ENCODE measurements around the gene SERPINB10.

SERPINB10 gene

DNA sequence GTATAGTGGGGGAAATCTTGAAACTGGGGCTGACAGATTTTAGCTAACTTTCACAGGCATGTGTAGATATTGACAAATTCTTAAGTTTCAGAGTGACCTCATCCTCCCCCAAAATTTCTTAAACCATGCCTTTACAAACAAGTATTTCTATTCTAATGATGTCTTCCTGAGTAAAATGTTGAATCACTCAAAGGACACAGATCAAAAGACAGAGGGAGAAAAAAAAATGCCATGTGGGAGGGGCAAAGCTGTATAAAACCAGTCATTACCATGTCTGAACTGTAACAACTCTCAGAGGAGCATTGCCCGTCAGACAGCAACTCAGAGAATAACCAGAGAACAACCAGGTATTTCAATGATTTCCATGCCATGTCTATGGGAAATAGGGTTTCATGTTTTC is 20.3 kb upstream of the SERPINB10 start, which contains the start of gene SERPINB2:
SERPINB2 (plus strand) TSS at position 282 of the 400 bp plus-strand sequence. CDS start 3,740 bp downstream, outside the sequence.
- H3K9me3 ChIP-seq (ENCODE audit: control insufficient read depth, insufficient read depth, low read length), result no peaks in the 10 kb centered on the region
- no peaks in the 10 kb centered on the region for H3F3A ChIP-seq (ENCODE audit: control insufficient read depth, insufficient read depth)
- H3K9me2 ChIP-seq (replicated peaks; ENCODE audit: control insufficient read depth, low read length), result no peaks in the 10 kb centered on the region
- H3K79me2 ChIP-seq (ENCODE audit: control insufficient read depth, low read length), result no peaks in the 10 kb centered on the region
- H3K27me3 ChIP-seq (ENCODE audit: control insufficient read depth, low read length), result peaks cover 15% of the 10 kb centered on the region
- no peak within 1 kb of the TSS for H3K27ac ChIP-seq (ENCODE audit: low read depth, low read length)
- no peak for TF ChIP-seq EZH2phosphoT487 (IDR thresholded peaks at IDR 0.05; ENCODE audit: borderline replicate concordance, low read length)
- TF ChIP-seq, protein P1, sequence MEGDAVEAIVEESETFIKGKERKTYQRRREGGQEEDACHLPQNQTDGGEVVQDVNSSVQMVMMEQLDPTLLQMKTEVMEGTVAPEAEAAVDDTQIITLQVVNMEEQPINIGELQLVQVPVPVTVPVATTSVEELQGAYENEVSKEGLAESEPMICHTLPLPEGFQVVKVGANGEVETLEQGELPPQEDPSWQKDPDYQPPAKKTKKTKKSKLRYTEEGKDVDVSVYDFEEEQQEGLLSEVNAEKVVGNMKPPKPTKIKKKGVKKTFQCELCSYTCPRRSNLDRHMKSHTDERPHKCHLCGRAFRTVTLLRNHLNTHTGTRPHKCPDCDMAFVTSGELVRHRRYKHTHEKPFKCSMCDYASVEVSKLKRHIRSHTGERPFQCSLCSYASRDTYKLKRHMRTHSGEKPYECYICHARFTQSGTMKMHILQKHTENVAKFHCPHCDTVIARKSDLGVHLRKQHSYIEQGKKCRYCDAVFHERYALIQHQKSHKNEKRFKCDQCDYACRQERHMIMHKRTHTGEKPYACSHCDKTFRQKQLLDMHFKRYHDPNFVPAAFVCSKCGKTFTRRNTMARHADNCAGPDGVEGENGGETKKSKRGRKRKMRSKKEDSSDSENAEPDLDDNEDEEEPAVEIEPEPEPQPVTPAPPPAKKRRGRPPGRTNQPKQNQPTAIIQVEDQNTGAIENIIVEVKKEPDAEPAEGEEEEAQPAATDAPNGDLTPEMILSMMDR (IDR thresholded peaks at IDR 0.05; ENCODE audit: low read depth, low read length, poor library complexity, severe bottlenecking), result no peak
- no peak within 1 kb of the TSS for H3K4me2 ChIP-seq (ENCODE audit: low read length)
- no peaks in the 10 kb centered on the region for H4K20me1 ChIP-seq (ENCODE audit: control insufficient read depth, insufficient read depth, low read depth, low read length)
- H3K4me3 ChIP-seq (ENCODE audit: low read length), result no peak within 1 kb of the TSS
- no peaks in the 10 kb centered on the region for H3K36me3 ChIP-seq (ENCODE audit: control insufficient read depth, low read length)
- no peaks in the 10 kb centered on the region for H3K4me1 ChIP-seq (ENCODE audit: control insufficient read depth, low read length)

DNA sequence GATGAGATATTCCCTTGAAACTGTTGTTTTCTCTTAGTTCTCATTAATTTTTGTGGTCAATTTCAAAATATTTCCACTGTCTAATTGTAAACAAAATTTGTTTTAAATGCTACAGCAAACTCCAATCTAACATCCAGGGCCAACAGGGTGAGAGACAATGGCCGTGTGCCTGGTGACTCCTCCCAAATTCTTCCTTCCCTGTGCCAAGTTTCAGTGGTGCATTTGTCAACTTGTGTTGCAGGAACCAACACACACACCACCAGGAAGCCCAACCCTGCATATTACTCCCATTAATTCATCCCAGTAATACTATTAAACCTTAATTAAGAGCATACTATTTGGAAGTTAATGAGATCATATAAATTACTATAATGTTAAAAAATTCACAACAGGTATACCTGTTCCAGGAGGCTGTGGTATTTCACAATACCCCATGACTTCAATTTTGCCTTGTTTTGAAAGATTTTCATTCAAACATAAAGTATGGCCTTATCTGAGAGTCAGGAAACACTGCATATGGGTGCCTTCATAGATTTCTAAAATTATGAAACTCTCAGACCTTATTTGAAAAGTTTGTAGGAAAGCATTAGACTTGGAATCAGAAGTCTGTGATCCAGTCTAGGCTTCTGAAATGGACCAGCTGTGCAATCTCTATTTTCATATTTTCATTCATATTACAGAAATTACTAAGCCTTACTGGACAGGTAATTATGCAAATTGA is 19.1 kb upstream of the SERPINB10 start:
- H4K20me1 ChIP-seq (ENCODE audit: control insufficient read depth, insufficient read depth, low read depth, low read length), result no peaks in the 10 kb centered on the region
- no peaks in the 10 kb centered on the region for H3K9me2 ChIP-seq (replicated peaks; ENCODE audit: control insufficient read depth, low read length)
- no peaks in the 10 kb centered on the region for H3K9me3 ChIP-seq (ENCODE audit: control insufficient read depth, insufficient read depth, low read length)
- no peaks in the 10 kb centered on the region for H3K4me1 ChIP-seq (ENCODE audit: control insufficient read depth, low read length)
- TF ChIP-seq, protein P1 (IDR thresholded peaks at IDR 0.05; ENCODE audit: low read depth, low read length, poor library complexity, severe bottlenecking), result no peak
- TF ChIP-seq EZH2phosphoT487 (IDR thresholded peaks at IDR 0.05; ENCODE audit: borderline replicate concordance, low read length), result no peak
- no peak overlapping the region for H3K4me2 ChIP-seq (ENCODE audit: low read length)
- H3K4me3 ChIP-seq (ENCODE audit: low read length), result no peak overlapping the region
- H3K27ac ChIP-seq (ENCODE audit: low read depth, low read length), result no peak overlapping the region
- no peaks in the 10 kb centered on the region for H3K79me2 ChIP-seq (ENCODE audit: control insufficient read depth, low read length)
- no peaks in the 10 kb centered on the region for H3K36me3 ChIP-seq (ENCODE audit: control insufficient read depth, low read length)
- H3K27me3 ChIP-seq (ENCODE audit: control insufficient read depth, low read length), result peaks cover 11% of the 10 kb centered on the region
- H3F3A ChIP-seq (ENCODE audit: control insufficient read depth, insufficient read depth), result no peaks in the 10 kb centered on the region

DNA sequence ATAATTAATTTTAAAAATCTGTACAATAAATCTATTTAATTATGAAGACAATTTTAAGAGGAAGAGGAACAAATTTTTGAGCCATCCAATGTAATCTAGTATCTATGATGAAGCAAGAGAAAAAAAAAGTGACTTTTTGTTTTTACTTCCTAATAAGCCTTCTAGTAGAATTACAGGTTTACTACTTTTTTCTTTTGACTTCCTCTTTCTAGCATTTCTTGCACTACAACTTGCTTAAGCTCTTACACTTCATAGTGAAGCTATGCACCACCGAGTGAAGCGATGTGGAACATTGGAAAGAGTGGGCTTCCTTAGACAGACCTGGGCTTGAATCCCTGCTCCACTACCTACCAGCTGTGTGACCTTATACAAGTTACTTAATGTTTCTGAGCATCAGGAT is 18.1 kb upstream of the SERPINB10 start:
- no peak overlapping the region for H3K27ac ChIP-seq (ENCODE audit: low read depth, low read length)
- H3K4me1 ChIP-seq (ENCODE audit: control insufficient read depth, low read length), result no peaks in the 10 kb centered on the region
- H3K4me3 ChIP-seq (ENCODE audit: low read length), result no peak overlapping the region
- no peaks in the 10 kb centered on the region for H4K20me1 ChIP-seq (ENCODE audit: control insufficient read depth, insufficient read depth, low read depth, low read length)
- no peaks in the 10 kb centered on the region for H3K79me2 ChIP-seq (ENCODE audit: control insufficient read depth, low read length)
- H3K9me2 ChIP-seq (replicated peaks; ENCODE audit: control insufficient read depth, low read length), result no peaks in the 10 kb centered on the region
- peaks cover 11% of the 10 kb centered on the region for H3K27me3 ChIP-seq (ENCODE audit: control insufficient read depth, low read length)
- no peaks in the 10 kb centered on the region for H3K36me3 ChIP-seq (ENCODE audit: control insufficient read depth, low read length)
- H3F3A ChIP-seq (ENCODE audit: control insufficient read depth, insufficient read depth), result no peaks in the 10 kb centered on the region
- TF ChIP-seq EZH2phosphoT487 (IDR thresholded peaks at IDR 0.05; ENCODE audit: borderline replicate concordance, low read length), result no peak
- TF ChIP-seq, protein P1 (IDR thresholded peaks at IDR 0.05; ENCODE audit: low read depth, low read length, poor library complexity, severe bottlenecking), result no peak
- no peaks in the 10 kb centered on the region for H3K9me3 ChIP-seq (ENCODE audit: control insufficient read depth, insufficient read depth, low read length)
- H3K4me2 ChIP-seq (ENCODE audit: low read length), result no peak overlapping the region
